ENCODE measurements around the gene ATP13A3.

ATP13A3 gene

GRCh38 chr3:194462936-194463335, 23.9 kb downstream of the ATP13A3 start:
- DNase-seq (ENCODE audit: low spot score): no peak
- in situ Hi-C loops (cut with MboI; ENCODE audit: low sequenced_read_pairs, unreplicated experiment): no loop called here
- TF ChIP-seq CTCF (IDR thresholded peaks at IDR 0.05; ENCODE audit: borderline replicate concordance, control extremely low read depth, extremely low read depth, insufficient read depth, missing control alignments): no peak

- in situ Hi-C loops (cut with MboI; ENCODE audit: low sequenced_read_pairs, unreplicated experiment): no loop called here
- no peak for TF ChIP-seq CTCF (IDR thresholded peaks at IDR 0.05; ENCODE audit: borderline replicate concordance, control extremely low read depth, extremely low read depth, insufficient read depth, missing control alignments)
- no peak for DNase-seq (ENCODE audit: low spot score)
Measured at GRCh38 chr3:194460566-194460965, 26.2 kb downstream of the ATP13A3 start.

DNA sequence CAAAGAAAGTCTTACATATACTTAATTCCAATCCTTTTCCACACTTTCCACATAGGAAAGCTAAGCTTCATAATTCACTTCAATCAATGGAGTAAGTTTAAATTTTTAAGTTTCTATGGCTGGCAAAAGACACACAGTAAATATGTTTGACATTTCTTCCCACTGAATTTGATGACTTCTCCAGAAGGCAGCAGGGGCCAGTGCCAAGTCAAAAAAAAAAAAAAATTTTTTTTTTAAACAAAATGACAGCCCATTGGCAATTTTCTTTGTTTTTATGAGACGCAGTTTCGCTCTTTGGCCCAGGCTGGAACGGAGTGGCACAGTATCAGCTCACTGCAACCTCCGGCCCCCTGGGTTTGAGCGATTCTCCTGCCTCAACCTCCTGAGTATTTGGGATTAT, 28.7 kb downstream of the ATP13A3 start:
- in situ Hi-C loops (cut with MboI; ENCODE audit: low sequenced_read_pairs, unreplicated experiment): no loop called here
- DNase-seq (ENCODE audit: low spot score): no peak
- TF ChIP-seq CTCF (IDR thresholded peaks at IDR 0.05; ENCODE audit: borderline replicate concordance, control extremely low read depth, extremely low read depth, insufficient read depth, missing control alignments): no peak

GRCh38 chr3:194455481-194455880, 31.3 kb downstream of the ATP13A3 start:
- in situ Hi-C loops (cut with MboI; ENCODE audit: low sequenced_read_pairs, unreplicated experiment): no loop called here
- DNase-seq (ENCODE audit: low spot score): no peak
- TF ChIP-seq CTCF (IDR thresholded peaks at IDR 0.05; ENCODE audit: borderline replicate concordance, control extremely low read depth, extremely low read depth, insufficient read depth, missing control alignments): no peak

DNA sequence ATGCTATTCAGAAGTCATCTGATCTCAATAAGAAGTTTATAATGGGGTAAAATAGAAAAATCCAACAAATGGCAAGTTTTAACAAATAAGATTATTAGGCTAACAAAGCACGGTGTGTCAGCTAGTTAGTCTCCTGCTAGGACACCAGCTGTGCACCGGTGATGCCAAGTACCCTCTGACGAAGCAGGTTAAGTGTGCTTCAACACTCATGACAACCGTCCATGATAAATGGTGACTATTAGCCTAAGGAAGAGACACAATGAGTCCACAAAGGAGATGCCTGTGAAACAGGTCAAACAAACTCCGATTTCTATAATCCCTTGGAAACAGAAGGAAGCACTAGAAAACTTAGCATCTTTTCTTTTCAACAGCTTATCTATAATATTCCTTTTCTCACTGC, 36.5 kb downstream of the ATP13A3 start:
- DNase-seq (ENCODE audit: low spot score): no peak
- in situ Hi-C loops (cut with MboI; ENCODE audit: low sequenced_read_pairs, unreplicated experiment): no loop called here
- TF ChIP-seq CTCF (IDR thresholded peaks at IDR 0.05; ENCODE audit: borderline replicate concordance, control extremely low read depth, extremely low read depth, insufficient read depth, missing control alignments): no peak

- no peak for DNase-seq (ENCODE audit: low spot score)
- in situ Hi-C loops (cut with MboI; ENCODE audit: low sequenced_read_pairs, unreplicated experiment): no loop called here
Measured at GRCh38 chr3:194449913-194450312, 36.9 kb downstream of the ATP13A3 start.

More at GRCh38 chr3:194449913-194450312, 36.9 kb downstream of the ATP13A3 start:
- TF ChIP-seq CTCF (IDR thresholded peaks at IDR 0.05; ENCODE audit: borderline replicate concordance, control extremely low read depth, extremely low read depth, insufficient read depth, missing control alignments): no peak
